Glutamatergic neuron (in vitro differentiated cells): ENCODE data around the gene CEP19. TPM values are rescaled to one million over a fixed set of nuclear protein-coding genes. Genes with fewer than 3 reads are reported as not detected.

Experiments
- DNase-seq: peaks from one replicate; pipeline ENCODE4 v3.0.0; 2022
- H3K27ac Mint-ChIP-seq: one replicate; pipeline ENCODE4 v1.8.0; 2020; ENCODE audit warnings: mild to moderate bottlenecking, mixed read lengths, inconsistent platforms; ENCODE audit not compliant: unreplicated experiment
- H3K27me3 Mint-ChIP-seq: one replicate; pipeline ENCODE4 v1.8.0; 2020; ENCODE audit warnings: mild to moderate bottlenecking, moderate library complexity, mixed read lengths, inconsistent platforms; ENCODE audit not compliant: unreplicated experiment
- H3K36me3 Mint-ChIP-seq: one replicate; pipeline ENCODE4 v1.8.0; 2020; ENCODE audit warnings: mild to moderate bottlenecking, mixed read lengths, inconsistent platforms; ENCODE audit not compliant: unreplicated experiment
- H3K4me1 Mint-ChIP-seq: one replicate; pipeline ENCODE4 v1.8.0; 2020; ENCODE audit warnings: mild to moderate bottlenecking, low read depth, mixed read lengths, inconsistent platforms; ENCODE audit not compliant: unreplicated experiment
- H3K4me3 Mint-ChIP-seq: one replicate; pipeline ENCODE4 v1.8.0; 2020; ENCODE audit warnings: mild to moderate bottlenecking, mixed read lengths, inconsistent platforms; ENCODE audit not compliant: unreplicated experiment
- H3K9me3 Mint-ChIP-seq: one replicate; pipeline ENCODE4 v1.8.0; 2020; ENCODE audit warnings: mild to moderate bottlenecking, moderate library complexity, mixed read lengths, inconsistent platforms; ENCODE audit not compliant: unreplicated experiment
- CTCF ChIP-seq: fragments of 200-600 bp; sonication (generic); IDR thresholded peaks from one replicate; pipeline ENCODE4 v1.5.0; 2021; ENCODE audit not compliant: partially characterized antibody, unreplicated experiment
- total RNA-seq: library from RNA; stranded (reverse); fragmentation: NEBNext Ultra II Directional; extraction: Animal tissue kit (Norgen Biotek cat#: 25700); gene quantifications from one replicate; pipeline ENCODE4 v1.2.1, GENCODE V29; 2021; ENCODE audit not compliant: unreplicated experiment

CEP19 gene
- total RNA-seq, 1 donor from 2014 or later = 3.3 TPM

GRCh38 chr3:196660381-196661166, 51.5 kb downstream of the CEP19 start:
- peaks cover 4% of the 10 kb centered on the region for H3K4me1 Mint-ChIP-seq
- H3K9me3 Mint-ChIP-seq = peaks cover 2% of the 10 kb centered on the region
- no peak overlapping the region for H3K27ac Mint-ChIP-seq
- H3K36me3 Mint-ChIP-seq = no peaks in the 10 kb centered on the region
- DNase-seq = no peak
- H3K4me3 Mint-ChIP-seq = no peak overlapping the region
- no peaks in the 10 kb centered on the region for H3K27me3 Mint-ChIP-seq
- no peak for TF ChIP-seq CTCF

GRCh38 chr3:196659901-196660351, 52.1 kb downstream of the CEP19 start:
- Mint-ChIP-seq H3K36me3 (no peaks in the 10 kb centered on the region), H3K4me3 (no peak overlapping the region)

More at GRCh38 chr3:196659901-196660351, 52.1 kb downstream of the CEP19 start:
- Mint-ChIP-seq H3K9me3 (peaks cover 1% of the 10 kb centered on the region), H3K27me3 (no peaks in the 10 kb centered on the region), H3K27ac (no peak overlapping the region), H3K4me1 (peaks cover 4% of the 10 kb centered on the region)
- no peak for TF ChIP-seq CTCF
- DNase-seq = no peak

Other genes starting within 250 kb of the CEP19 start
- 24.4 TPM for gene RNF168, start 208.5 kb downstream of the CEP19 start, total RNA-seq
- not detected for gene SMCO1, start 196.9 kb downstream of the CEP19 start, total RNA-seq
- gene WDR53, start 143.7 kb downstream of the CEP19 start, total RNA-seq = 7.8 TPM
- gene FBXO45, start 143.6 kb downstream of the CEP19 start, total RNA-seq = 15.6 TPM
- 0.42 TPM for gene NRROS, start 72.6 kb downstream of the CEP19 start, total RNA-seq
- gene PIGX, start 127 bp upstream of the CEP19 start, total RNA-seq = 20.1 TPM
- gene PAK2, start 27.6 kb upstream of the CEP19 start, total RNA-seq = 128 TPM
- gene SENP5, start 155.7 kb upstream of the CEP19 start, total RNA-seq = 49.6 TPM
- gene NCBP2, start 230.3 kb upstream of the CEP19 start, total RNA-seq = 118 TPM